Measurements from ENCODE around the gene RHEB.
"Not testable (repeated sequence)": the region's sequence is repeated elsewhere in the genome, so short reads cannot be mapped to it uniquely, and the experiment has no call there.

Gene RHEB

GRCh38 chr7:151524845-151525244 is 5.2 kb upstream of the RHEB start:
- no peak for DNase-seq

GRCh38 chr7:151524331-151524730 is 4.6 kb upstream of the RHEB start:
- no peak for DNase-seq

DNA sequence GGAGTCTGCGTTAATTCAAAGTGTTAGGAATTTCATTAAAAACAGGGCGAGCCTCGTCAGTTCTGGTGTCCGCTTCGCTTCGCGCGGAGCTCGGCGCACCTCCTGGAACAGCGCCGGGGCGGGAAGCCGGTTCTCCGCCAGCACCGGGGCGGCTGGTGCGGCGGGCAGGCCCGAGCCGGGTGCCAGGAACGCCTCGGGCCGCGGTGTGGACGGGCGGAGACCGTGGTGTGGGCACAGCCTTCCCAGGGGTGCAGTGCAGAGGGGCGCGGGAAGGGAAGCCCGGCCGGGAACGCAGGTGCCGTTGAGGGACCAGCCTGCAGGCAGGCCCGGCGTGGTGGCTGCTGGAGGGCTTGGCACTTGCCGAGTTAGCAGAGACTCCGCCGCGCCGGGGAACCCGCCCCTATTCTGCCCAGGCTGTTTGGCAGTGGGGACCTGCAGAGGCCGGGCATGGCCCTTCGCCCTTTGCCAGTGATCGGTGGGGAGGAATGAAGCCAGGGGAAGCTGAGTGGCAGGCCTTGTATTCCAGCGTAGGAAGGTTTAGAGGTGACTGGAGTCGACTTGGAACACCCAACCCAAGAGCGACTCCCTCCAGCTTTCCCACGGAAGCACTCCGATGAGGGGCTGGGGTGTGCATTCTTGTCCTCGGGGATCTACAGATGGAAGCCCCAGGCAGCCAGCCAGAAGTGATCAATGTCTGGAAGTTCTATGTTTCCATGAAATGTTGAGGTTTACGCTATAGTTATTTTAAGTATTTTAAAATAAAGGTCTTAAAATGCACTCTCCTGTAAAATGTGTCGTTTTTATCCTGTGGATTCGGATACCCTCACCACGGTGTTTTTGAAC is 945 bp upstream of the RHEB start:
- DNase-seq = no peak

- not testable (repeated sequence) for DNase-seq
Observed at GRCh38 chr7:151518947-151519764, 539 bp downstream of the RHEB start.

DNA sequence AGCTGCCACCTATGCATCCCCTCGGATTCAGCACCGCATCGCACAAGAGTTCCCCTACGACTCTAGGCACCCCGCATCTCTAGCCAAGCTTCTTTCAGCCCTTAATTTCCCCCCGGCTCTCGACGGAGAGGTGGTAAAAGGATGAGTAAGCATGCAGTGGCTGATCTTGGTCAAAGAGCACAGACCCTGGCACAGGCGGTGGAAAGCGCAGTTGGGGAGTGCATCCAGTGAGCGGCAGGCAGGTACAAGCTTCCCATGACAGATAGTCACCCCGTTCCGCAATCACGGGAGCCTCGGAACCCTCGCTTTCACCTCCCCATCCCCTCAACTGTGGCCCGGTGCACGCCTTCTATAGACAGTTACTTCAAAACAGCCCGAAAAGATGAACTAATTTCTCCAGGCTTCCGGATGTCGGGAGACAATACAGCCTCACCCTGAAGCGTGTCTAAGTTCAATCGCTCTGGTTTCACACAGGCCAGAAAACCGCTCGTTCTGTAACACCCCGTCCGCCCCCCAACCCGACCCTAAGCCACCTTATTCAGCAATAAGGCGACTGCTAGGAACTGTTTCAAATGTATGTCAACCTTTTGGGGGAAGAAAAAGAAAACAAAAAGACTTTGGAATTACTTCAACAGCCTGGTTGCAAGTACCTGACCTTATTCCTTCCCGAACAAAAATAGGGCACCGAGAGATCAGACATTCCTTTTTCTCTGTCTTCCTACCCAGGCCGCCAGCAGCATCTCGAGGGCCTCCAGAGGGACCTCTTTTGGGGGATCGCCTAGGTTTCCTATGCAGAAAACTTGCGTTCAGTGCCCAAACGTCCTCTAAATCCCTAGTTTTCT is 1.4 kb downstream of the RHEB start:
- DNase-seq = no peak

DNA sequence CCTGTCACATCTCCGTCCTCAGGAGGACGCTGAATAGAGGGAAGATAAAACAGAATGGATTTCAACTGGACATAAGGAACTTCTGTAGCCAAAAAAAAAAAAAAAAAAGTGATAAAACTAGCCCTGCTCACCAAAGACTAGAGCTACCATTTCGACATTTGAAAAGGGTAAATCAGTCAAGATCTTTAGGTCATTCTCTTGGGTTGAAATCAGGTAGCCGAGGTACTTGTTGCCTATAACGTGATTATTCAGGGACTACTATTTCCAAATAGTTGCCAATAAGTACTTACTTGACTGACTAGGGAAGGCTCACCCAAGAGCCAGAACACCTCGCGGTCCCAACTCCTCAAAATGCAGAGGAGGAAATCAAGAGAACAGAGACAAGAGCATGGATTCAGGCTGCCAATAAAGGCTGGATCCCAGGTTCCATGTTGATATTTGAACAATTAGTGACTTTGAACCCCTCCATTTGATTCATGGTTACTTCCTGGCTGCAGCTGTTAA is 2.0 kb downstream of the RHEB start:
- DNase-seq = no peak

- no peak for DNase-seq
Observed at GRCh38 chr7:151515276-151515565, 4.5 kb downstream of the RHEB start.

- no peak for DNase-seq
Observed at GRCh38 chr7:151514461-151515275, 5.0 kb downstream of the RHEB start.

DNA sequence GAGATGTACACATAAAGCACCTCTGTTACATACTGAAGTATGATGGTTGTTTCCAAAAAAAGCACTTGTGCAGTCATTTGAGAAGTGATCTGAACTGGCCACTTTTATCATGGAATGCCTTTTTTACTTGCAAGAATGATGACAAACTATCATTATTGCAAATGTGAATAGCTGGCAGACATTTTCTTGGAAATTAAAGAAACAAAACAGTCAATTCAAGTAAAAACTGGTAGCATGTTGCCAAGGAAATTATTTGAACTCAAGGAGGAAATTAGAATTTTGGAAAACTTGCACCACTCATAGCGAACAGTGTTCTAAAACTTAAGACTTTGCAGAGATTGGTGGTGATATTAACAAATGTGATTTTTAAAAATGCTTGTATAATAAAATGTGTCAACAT is 6.6 kb downstream of the RHEB start:
- no peak for DNase-seq

DNA sequence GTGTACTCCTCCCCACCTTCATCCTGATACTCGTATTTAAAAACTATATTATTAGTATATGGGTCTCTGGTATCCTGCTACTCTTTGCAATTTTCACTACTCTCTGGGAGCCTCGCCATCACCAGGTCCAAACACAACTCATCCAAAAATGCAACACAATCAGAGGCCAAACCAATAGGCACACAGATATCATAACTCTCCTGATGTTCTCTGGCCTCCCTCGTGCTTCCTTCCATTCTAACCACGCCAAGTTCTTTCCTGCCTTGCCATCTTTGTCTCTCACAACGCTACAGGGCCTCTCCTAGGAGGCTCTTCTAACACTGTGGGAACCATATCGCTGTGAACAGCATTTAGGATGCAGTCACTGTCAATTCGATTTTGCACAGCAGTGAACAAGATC is 7.3 kb downstream of the RHEB start:
- DNase-seq = no peak

DNA sequence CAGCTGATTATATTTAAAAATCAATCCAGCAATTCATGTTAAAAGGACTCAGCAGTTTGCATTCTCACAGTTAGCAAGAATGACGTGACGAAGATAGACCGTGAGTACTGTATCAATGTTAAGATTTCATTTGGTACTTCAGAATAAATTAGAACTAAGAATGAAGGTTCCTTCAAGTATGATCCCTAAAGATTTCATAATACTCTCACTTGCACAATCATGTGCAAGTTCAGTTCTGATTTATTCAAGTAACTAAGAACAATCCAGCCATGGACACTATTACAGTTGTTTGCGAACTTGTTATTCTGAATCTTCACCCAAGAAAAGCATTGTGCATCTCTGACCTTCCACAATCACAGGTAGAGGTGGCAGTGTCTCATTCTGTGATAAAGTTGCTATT is 7.7 kb downstream of the RHEB start:
- DNase-seq = no peak

DNA sequence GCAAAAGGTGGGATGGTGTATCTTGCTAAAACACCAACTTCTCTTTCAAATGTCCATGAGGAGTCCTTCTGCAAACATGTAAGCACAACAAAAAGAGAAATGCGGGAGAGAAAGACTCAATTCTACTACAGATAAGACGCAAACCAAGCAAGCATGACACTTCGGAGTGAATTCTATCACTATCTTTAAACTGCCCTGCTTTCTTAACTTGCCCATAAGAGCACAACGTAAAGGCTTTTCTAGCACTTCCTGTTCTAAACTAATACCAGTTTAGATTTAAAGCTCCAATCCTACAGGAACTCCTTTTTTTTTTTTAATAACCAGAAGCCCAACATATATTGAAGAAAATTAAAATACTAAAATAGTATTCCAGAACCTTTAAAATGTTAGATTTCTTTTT is 8.4 kb downstream of the RHEB start:
- DNase-seq = no peak

DNA sequence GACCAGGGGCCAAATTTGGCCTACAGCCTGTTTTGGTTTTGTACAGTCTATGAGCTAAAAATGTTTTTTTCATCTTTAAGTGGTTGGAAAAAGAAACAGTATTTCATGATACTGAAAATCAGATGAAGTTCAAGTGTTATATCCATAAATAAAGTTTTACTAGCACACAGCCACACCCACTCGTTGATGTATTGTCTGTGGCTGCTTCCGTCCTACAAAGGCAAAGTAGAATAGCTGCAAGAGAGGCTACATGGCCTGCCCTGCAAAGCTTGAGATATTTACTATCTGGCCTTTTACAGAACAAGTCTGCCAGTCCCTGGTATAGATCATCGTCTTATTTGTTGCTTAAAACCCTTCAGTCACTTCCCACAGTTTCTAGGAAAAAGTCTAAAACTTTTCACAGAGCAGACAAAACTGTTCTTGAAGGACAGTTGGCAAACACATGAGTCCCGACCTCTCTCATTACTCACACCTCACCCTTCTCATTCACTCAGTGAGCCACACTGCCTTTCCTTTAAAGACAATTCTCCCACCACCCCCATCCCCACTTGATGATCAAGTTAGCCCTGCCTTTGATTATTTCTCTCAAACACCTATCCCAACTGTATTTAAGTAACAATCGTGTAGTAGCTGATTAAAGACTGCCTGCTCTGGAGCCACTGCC is 9.9 kb downstream of the RHEB start:
- no peak for DNase-seq

DNA sequence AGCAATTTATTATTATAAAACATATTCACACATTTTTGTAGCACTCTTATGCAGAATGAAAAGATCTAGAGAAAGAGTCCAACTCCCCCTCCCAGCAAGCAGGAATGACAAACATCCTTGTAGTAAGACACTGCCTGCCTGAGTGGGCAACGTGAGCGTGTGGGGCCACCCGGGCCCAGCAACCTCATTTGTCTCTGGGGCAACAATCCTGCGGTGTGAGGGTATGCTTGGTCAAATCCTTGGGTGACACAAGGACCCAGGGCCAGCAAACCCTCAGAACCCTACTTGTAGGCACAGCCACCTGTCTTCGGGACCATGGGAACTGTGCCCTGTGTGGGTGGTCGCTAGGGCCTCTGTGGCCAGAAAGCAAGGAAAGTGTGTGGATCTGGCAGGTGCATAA is 10.7 kb downstream of the RHEB start:
- no peak for DNase-seq

- no peak for DNase-seq
Observed at GRCh38 chr7:151507806-151508205, 11.9 kb downstream of the RHEB start.

GRCh38 chr7:151506901-151507382 is 12.8 kb downstream of the RHEB start:
- no peak for DNase-seq

- DNase-seq = no peak
Observed at GRCh38 chr7:151505836-151506468, 13.7 kb downstream of the RHEB start.

GRCh38 chr7:151505433-151505832 is 14.3 kb downstream of the RHEB start:
- DNase-seq = no peak

DNA sequence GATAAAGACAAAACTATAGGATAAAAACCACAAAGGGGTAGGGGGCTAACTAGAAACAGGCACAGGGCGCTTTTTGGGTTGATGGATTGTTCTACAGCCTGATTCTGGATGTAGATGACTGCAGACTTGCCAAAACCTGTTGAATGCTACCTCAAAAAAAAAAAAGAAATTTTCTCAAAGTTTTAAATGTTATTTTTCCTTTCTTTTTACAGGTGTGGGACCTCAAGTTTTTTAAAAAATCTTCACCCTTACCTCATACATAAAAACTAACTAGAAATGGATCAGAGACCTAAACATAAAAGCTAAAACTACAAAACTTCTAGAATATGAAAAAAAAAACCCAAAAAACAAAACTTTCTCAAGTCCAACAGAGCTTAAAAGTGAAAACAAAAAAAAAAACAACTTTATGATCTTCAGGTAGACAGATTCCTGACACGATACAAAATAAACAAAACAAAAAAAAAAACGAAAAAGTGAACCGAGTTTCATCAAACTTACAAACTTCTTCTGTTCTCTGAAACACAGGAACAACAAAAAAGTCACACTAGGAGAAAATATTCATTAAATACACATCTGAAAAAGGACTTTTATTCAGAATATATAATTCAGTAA is 14.9 kb downstream of the RHEB start:
- DNase-seq = no peak

GRCh38 chr7:151503902-151504714 is 15.6 kb downstream of the RHEB start:
- DNase-seq = no peak

All from SHP77 (cell line).